GM23338 (cell line): ENCODE measurements around the gene ARRB1. TPM values are rescaled to one million over a fixed set of nuclear protein-coding genes. Genes with fewer than 3 reads are reported as not detected.

ENCODE experiments used
- ATAC-seq: fragments of 200-7000 bp; cut with Tn5 transposase; 3 replicates; pipeline ENCODE4 v1.9.1; 2020
- DNase-seq: peaks from one replicate; pipeline ENCODE4 v3.0.0-alpha.2; 2015; ENCODE audit warnings: low spot score
- H2AFZ ChIP-seq: fragments of 200-600 bp; sonication (generic); 2 replicates; pipeline ENCODE4 v1.8.0; 2016; ENCODE audit warnings: antibody characterized with exemption, mild to moderate bottlenecking, moderate library complexity
- H3F3A ChIP-seq: fragments of 200-600 bp; sonication (generic); replicated peaks from 2 replicates; pipeline ENCODE4 v1.8.0; 2017; ENCODE audit warnings: antibody characterized with exemption, mixed run types, low read depth
- H3K27ac ChIP-seq: fragments of 200-600 bp; sonication (generic); 2 replicates; pipeline ENCODE4 v1.6.1; 2016; ENCODE audit warnings: low read depth
- H3K27me3 ChIP-seq: fragments of 200-600 bp; sonication (generic); 2 replicates; pipeline ENCODE4 v1.8.0; 2016; ENCODE audit warnings: mild to moderate bottlenecking, mixed run types, moderate library complexity; ENCODE audit not compliant: insufficient read depth
- H3K36me3 ChIP-seq: fragments of 200-600 bp; sonication (generic); 2 replicates; pipeline ENCODE4 v1.8.0; 2016; ENCODE audit warnings: mild to moderate bottlenecking; ENCODE audit not compliant: insufficient read depth
- H3K4me1 ChIP-seq: fragments of 200-600 bp; sonication (generic); 2 replicates; pipeline ENCODE4 v1.8.0; 2016; ENCODE audit warnings: mild to moderate bottlenecking, moderate library complexity; ENCODE audit not compliant: insufficient read depth
- H3K4me2 ChIP-seq: fragments of 200-600 bp; sonication (generic); 2 replicates; pipeline ENCODE4 v1.7.1; 2017; ENCODE audit warnings: mixed run types
- H3K4me3 ChIP-seq: fragments of 200-600 bp; sonication (generic); 2 replicates; pipeline ENCODE4 v1.6.1; 2016; ENCODE audit warnings: mixed run types
- H3K79me2 ChIP-seq: fragments of 200-600 bp; sonication (generic); replicated peaks from 2 replicates; pipeline ENCODE4 v1.8.0; 2017; ENCODE audit warnings: mild to moderate bottlenecking; ENCODE audit not compliant: insufficient read depth
- H3K9me2 ChIP-seq: fragments of 200-600 bp; sonication (generic); 2 replicates; pipeline ENCODE4 v1.8.0; 2017; ENCODE audit not compliant: insufficient read depth
- H4K20me1 ChIP-seq: fragments of 200-600 bp; sonication (generic); replicated peaks from 2 replicates; pipeline ENCODE4 v1.8.0; 2017; ENCODE audit warnings: mild to moderate bottlenecking; ENCODE audit not compliant: insufficient read depth
- H3K27ac Mint-ChIP-seq: 2 replicates; pipeline ENCODE4 v1.8.0; 2020; ENCODE audit warnings: inconsistent platforms, mild to moderate bottlenecking, moderate library complexity, mixed read lengths
- H3K27me3 Mint-ChIP-seq: 3 replicates; pipeline ENCODE4 v1.8.0; 2022; ENCODE audit warnings: low read depth, mild to moderate bottlenecking, moderate library complexity, mixed read lengths, inconsistent platforms; ENCODE audit not compliant: insufficient read depth, poor library complexity
- H3K36me3 Mint-ChIP-seq: 3 replicates; pipeline ENCODE4 v1.8.0; 2021; ENCODE audit warnings: low read depth, mild to moderate bottlenecking, inconsistent platforms, moderate library complexity, mixed read lengths
- H3K4me1 Mint-ChIP-seq: 3 replicates; pipeline ENCODE4 v1.8.0; 2020; ENCODE audit warnings: mild to moderate bottlenecking, inconsistent platforms, mixed read lengths
- H3K4me3 Mint-ChIP-seq: 3 replicates; pipeline ENCODE4 v1.8.0; 2021; ENCODE audit warnings: moderate library complexity, mild to moderate bottlenecking, inconsistent platforms, mixed read lengths
- H3K9me3 Mint-ChIP-seq: 3 replicates; pipeline ENCODE4 v1.8.0; 2020; ENCODE audit warnings: moderate library complexity, mild to moderate bottlenecking, inconsistent platforms, mixed read lengths
- CREB1 ChIP-seq: fragments of 250-450 bp; sonication (Bioruptor Pico); IDR thresholded peaks from 2 replicates; pipeline ENCODE4 v1.5.0; 2020; ENCODE audit warnings: low read depth, mild to moderate bottlenecking, moderate library complexity
- CTCF ChIP-seq, 2 experiments: fragments of 200-600 bp in 1 of 2; sonication (generic) in 1 of 2; conservative IDR thresholded peaks; 2 replicates each; pipeline versions ENCODE4 v1.5.1 to v1.6.1; 2016 to 2017; ENCODE audit warnings: antibody characterized with exemption in 2 of 2, low read depth in 2 of 2, mild to moderate bottlenecking in 2 of 2, moderate library complexity in 1 of 2
- ETS1 ChIP-seq: IDR thresholded peaks from 2 replicates; pipeline ENCODE4 v1.6.1; 2016; ENCODE audit warnings: antibody characterized with exemption
- EZH2 ChIP-seq: fragments of 200-600 bp; sonication (generic); IDR thresholded peaks from one replicate; pipeline ENCODE4 v1.8.0; 2017; ENCODE audit warnings: antibody characterized with exemption, mild to moderate bottlenecking, low read depth; ENCODE audit not compliant: unreplicated experiment
- EZH2phosphoT487 ChIP-seq: fragments of 200-600 bp; sonication (generic); IDR thresholded peaks from one replicate; pipeline ENCODE4 v1.8.1; 2018; ENCODE audit warnings: antibody characterized with exemption; ENCODE audit not compliant: unreplicated experiment
- JUNB ChIP-seq: IDR thresholded peaks from one replicate; pipeline ENCODE4 v1.6.1; 2016; ENCODE audit warnings: antibody characterized with exemption; ENCODE audit not compliant: unreplicated experiment
- NANOG ChIP-seq: IDR thresholded peaks from 2 replicates; pipeline ENCODE4 v1.6.1; 2016; ENCODE audit warnings: antibody characterized with exemption, borderline replicate concordance
- POLR2AphosphoS5 ChIP-seq: IDR thresholded peaks from 2 replicates; pipeline ENCODE4 v1.6.1; 2016; ENCODE audit warnings: antibody characterized with exemption, low read depth
- REST ChIP-seq: IDR thresholded peaks from one replicate; pipeline ENCODE4 v1.6.1; 2018; ENCODE audit warnings: antibody characterized with exemption; ENCODE audit not compliant: unreplicated experiment
- STAT1 ChIP-seq: IDR thresholded peaks from one replicate; pipeline ENCODE4 v1.6.1; 2016; ENCODE audit warnings: antibody characterized with exemption; ENCODE audit not compliant: unreplicated experiment
- ZNF114 ChIP-seq: fragments of 250-450 bp; sonication (Bioruptor Pico); IDR thresholded peaks from 2 replicates; pipeline ENCODE4 v1.5.0; 2020; ENCODE audit warnings: mild to moderate bottlenecking, moderate library complexity
- ZNF331 ChIP-seq: fragments of 250-450 bp; sonication (Bioruptor Pico); IDR thresholded peaks from 2 replicates; pipeline ENCODE4 v1.5.0; 2020; ENCODE audit warnings: low read depth, mild to moderate bottlenecking, moderate library complexity
- ZNF462 ChIP-seq: fragments of 250-450 bp; sonication (Bioruptor Pico); IDR thresholded peaks from 2 replicates; pipeline ENCODE4 v1.5.0; 2020; ENCODE audit warnings: mild to moderate bottlenecking, moderate library complexity
- polyA plus RNA-seq: library from polyadenylated mRNA; unstranded; fragments of >200 nt; fragmentation: Nextera tagmentation; extraction: Ambion mirVana; gene quantifications from 2 replicates; pipeline ENCODE4 v1.2.1, GENCODE V29; 2016
- total RNA-seq: library from RNA; depleted of rRNA; stranded (reverse); fragments of >200 nt; shearing (Covaris generic); gene quantifications from 2 replicates; pipeline ENCODE4 v1.2.3, GENCODE V29; 2014

The ARRB1 gene
- total and polyA plus RNA-seq, 2 experiments from 2014 or later = 6.3 to 11.1 TPM

GRCh38 chr11:75273411-75274391 lies 77.8 kb downstream of the ARRB1 start:
- Histone ChIP-seq H3K4me3 (no peak overlapping the region), H2AFZ (no peak overlapping the region), H3K4me2 (no peak overlapping the region), H3F3A (no peaks in the 10 kb centered on the region), H3K79me2 (no peaks in the 10 kb centered on the region), H3K27me3 (no peaks in the 10 kb centered on the region), H3K4me1 (peaks cover 5% of the 10 kb centered on the region; the same call in 1 of the 2 replicates), H3K27ac (no peak overlapping the region), H3K36me3 (no peaks in the 10 kb centered on the region), H4K20me1 (no peaks in the 10 kb centered on the region), H3K9me2 (no peaks in the 10 kb centered on the region)
- Mint-ChIP-seq H3K4me3 (no peak overlapping the region), H3K9me3 (no peaks in the 10 kb centered on the region), H3K4me1 (peaks cover 22% of the 10 kb centered on the region), H3K27me3 (peaks cover 7% of the 10 kb centered on the region), H3K27ac (no peak overlapping the region), H3K36me3 (peaks cover 60% of the 10 kb centered on the region)
- TF ChIP-seq ZNF462 (no peak), CTCF (conservative IDR thresholded peaks at IDR 0.05; ENCODE audit: low read depth in 2 of 2) (no peak), STAT1 (no peak), REST (no peak), ZNF114 (no peak), POLR2AphosphoS5 (no peak), JUNB (no peak), EZH2 (no peak), ETS1 (no peak), EZH2phosphoT487 (no peak), CREB1 (CRISPR knock-in tag) (no peak), ZNF331 (CRISPR knock-in tag) (no peak), NANOG (no peak)
- no peak for DNase-seq
- ATAC-seq = no peak
